Keratinocyte (primary cell): ENCODE results near the gene LEKR1. TPM values are rescaled to one million over a fixed set of nuclear protein-coding genes. Genes with fewer than 3 reads are reported as not detected.
A peak's percentile ranks its signal among the peaks of the same experiment; 100 is the strongest.

ENCODE experiments used
- DNase-seq: peaks from one replicate; pipeline ENCODE4 v3.0.0-alpha.2; 2011; ENCODE audit warnings: low read depth, missing footprints, low spot score
- FAIRE-seq: peaks from 2 replicates; lab custom pipeline; 2011; peaks lifted over from hg19 to GRCh38; lab: Jason Lieb, UNC
- H2AFZ ChIP-seq: 2 replicates; pipeline ENCODE4 v1.6.0; 2012; ENCODE audit warnings: low read length, control low read depth, inconsistent platforms; ENCODE audit not compliant: control insufficient read depth
- H3K27ac ChIP-seq: 2 replicates; pipeline ENCODE4 v1.5.1; 2011; ENCODE audit warnings: low read length; ENCODE audit not compliant: control insufficient read depth, insufficient read depth
- H3K27me3 ChIP-seq: 3 replicates; pipeline ENCODE4 v1.6.0; 2011; ENCODE audit warnings: low read length; ENCODE audit not compliant: control insufficient read depth, insufficient read depth; ENCODE audit errors: extremely low read depth
- H3K36me3 ChIP-seq, 2 experiments: 2 replicates in 1 of 2; 3 replicates in 1 of 2; pipeline ENCODE4 v1.5.1; 2011; ENCODE audit warnings: low read length in 2 of 2, mild to moderate bottlenecking in 1 of 2; ENCODE audit not compliant: control insufficient read depth in 2 of 2, insufficient read depth in 2 of 2; ENCODE audit errors: extremely low read depth in 1 of 2
- H3K4me1 ChIP-seq: 3 replicates; pipeline ENCODE4 v1.5.1; 2011; ENCODE audit warnings: low read length; ENCODE audit not compliant: control insufficient read depth, insufficient read depth; ENCODE audit errors: extremely low read depth
- H3K4me2 ChIP-seq: 3 replicates; pipeline ENCODE4 v1.6.0; 2011; ENCODE audit warnings: low read depth, low read length; ENCODE audit not compliant: control insufficient read depth, insufficient read depth; ENCODE audit errors: extremely low read depth
- H3K4me3 ChIP-seq, 3 experiments: fragments of 200-600 bp in 1 of 3; sonication (generic) in 1 of 3; 2 replicates in 2 of 3; 3 replicates in 1 of 3; pipeline ENCODE4 v1.5.1; 2011 to 2016; ENCODE audit warnings: low read length in 3 of 3, mild to moderate bottlenecking in 3 of 3, control low read depth in 2 of 3, inconsistent platforms in 1 of 3, low read depth in 1 of 3, mixed read lengths in 1 of 3, mixed run types in 1 of 3, moderate library complexity in 1 of 3; ENCODE audit not compliant: control insufficient read depth in 2 of 3, insufficient read depth in 2 of 3; ENCODE audit errors: extremely low read depth in 1 of 3
- H3K79me2 ChIP-seq: 2 replicates; pipeline ENCODE4 v1.6.0; 2012; ENCODE audit warnings: low read length; ENCODE audit not compliant: control insufficient read depth, insufficient read depth
- H3K9ac ChIP-seq: 3 replicates; pipeline ENCODE4 v1.6.0; 2011; ENCODE audit warnings: low read length; ENCODE audit not compliant: control insufficient read depth, insufficient read depth; ENCODE audit errors: extremely low read depth
- H3K9me1 ChIP-seq: 3 replicates; pipeline ENCODE4 v1.6.0; 2011; ENCODE audit warnings: low read length; ENCODE audit not compliant: control insufficient read depth, insufficient read depth; ENCODE audit errors: extremely low read depth
- H3K9me3 ChIP-seq: 2 replicates; pipeline ENCODE4 v1.5.1; 2012; ENCODE audit warnings: low read depth, low read length; ENCODE audit not compliant: control insufficient read depth
- H4K20me1 ChIP-seq: 3 replicates; pipeline ENCODE4 v1.6.0; 2011; ENCODE audit warnings: low read length; ENCODE audit not compliant: control insufficient read depth, insufficient read depth; ENCODE audit errors: extremely low read depth
- EZH2 ChIP-seq: IDR thresholded peaks from one replicate; pipeline ENCODE4 v1.6.1; 2012; ENCODE audit warnings: inconsistent platforms, mild to moderate bottlenecking, low read length, moderate library complexity
- dilution Hi-C: fragments of 300-500 bp; cut with MboI; formaldehyde crosslinking; loops from one replicate; pipeline ENCODE4 v1.7.0; 2020; ENCODE audit warnings: low sequenced_read_pairs; ENCODE audit not compliant: extremely low pct_ligation_motif_present
- polyA plus RNA-seq, 5 experiments: library from polyadenylated mRNA; depleted of rRNA in 3 of 5; stranded (reverse) in 3 of 5; stranded (forward) in 1 of 5; unstranded in 1 of 5; fragments of >200 nt; gene quantifications; 1 replicate in 1 of 5; 2 replicates in 3 of 5; 3 replicates in 1 of 5; pipeline versions ENCODE4 v1.2.1 to v1.2.3, GENCODE V29; 2011 to 2012; ENCODE audit warnings: missing spikeins in 2 of 5, low read depth in 1 of 5, low replicate concordance in 1 of 5
- TF ChIP-seq, protein P1 (sequence below), 3 experiments: IDR thresholded peaks in 1 of 3; conservative IDR thresholded peaks in 1 of 3; optimal IDR thresholded peaks in 1 of 3; 2 replicates in 2 of 3; 3 replicates in 1 of 3; pipeline versions ENCODE3 to v1.5.1; 2011; ENCODE audit warnings: low read length in 3 of 3, mild to moderate bottlenecking in 3 of 3, moderate library complexity in 2 of 3, control low read depth in 1 of 3, inconsistent platforms in 1 of 3; ENCODE audit not compliant: insufficient read depth in 2 of 3; ENCODE audit errors: extremely low read depth in 1 of 3

Gene LEKR1
- polyA plus RNA-seq, 1 donor (not counting 4 experiments of a cell fraction or from before 2014, with no cell fraction given) = 0.63 TPM

DNA sequence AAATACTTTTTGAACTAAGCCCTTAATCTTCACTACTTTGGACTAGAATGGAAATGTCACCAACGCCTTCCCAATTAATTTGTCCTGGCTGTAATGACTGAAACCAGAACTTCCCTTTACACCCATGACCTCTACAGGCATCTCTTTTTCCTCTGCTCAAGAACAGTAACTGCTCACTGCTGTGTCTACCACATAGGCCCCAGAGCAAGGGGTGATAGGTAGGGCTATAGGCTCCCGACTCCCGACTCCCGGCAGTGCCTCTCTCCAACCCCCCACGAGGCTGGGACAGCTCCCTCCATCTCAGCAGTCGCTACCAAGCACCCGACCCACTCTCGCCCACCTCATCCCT is 384 bp upstream of the LEKR1 start:
- H3K4me1 ChIP-seq = peaks cover 13% of the 10 kb centered on the region
- FAIRE-seq = no peak
- H3K9ac ChIP-seq = peak overlapping the region; percentile 93
- peak overlapping the region; percentile 92 for H3K27ac ChIP-seq
- DNase-seq = no peak
- no peaks in the 10 kb centered on the region for H3K9me3 ChIP-seq
- no peak for TF ChIP-seq EZH2
- TF ChIP-seq, protein P1, sequence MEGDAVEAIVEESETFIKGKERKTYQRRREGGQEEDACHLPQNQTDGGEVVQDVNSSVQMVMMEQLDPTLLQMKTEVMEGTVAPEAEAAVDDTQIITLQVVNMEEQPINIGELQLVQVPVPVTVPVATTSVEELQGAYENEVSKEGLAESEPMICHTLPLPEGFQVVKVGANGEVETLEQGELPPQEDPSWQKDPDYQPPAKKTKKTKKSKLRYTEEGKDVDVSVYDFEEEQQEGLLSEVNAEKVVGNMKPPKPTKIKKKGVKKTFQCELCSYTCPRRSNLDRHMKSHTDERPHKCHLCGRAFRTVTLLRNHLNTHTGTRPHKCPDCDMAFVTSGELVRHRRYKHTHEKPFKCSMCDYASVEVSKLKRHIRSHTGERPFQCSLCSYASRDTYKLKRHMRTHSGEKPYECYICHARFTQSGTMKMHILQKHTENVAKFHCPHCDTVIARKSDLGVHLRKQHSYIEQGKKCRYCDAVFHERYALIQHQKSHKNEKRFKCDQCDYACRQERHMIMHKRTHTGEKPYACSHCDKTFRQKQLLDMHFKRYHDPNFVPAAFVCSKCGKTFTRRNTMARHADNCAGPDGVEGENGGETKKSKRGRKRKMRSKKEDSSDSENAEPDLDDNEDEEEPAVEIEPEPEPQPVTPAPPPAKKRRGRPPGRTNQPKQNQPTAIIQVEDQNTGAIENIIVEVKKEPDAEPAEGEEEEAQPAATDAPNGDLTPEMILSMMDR (optimal IDR thresholded peaks at IDR 0.05 in 1 of 3, IDR thresholded peaks at IDR 0.05 in 1 of 3, conservative IDR thresholded peaks at IDR 0.05 in 1 of 3; ENCODE audit: extremely low read depth in 1 of 3, insufficient read depth in 2 of 3, low read length in 3 of 3) = no peak
- H2AFZ ChIP-seq = peak overlapping the region; percentile 74
- H3K9me1 ChIP-seq = no peaks in the 10 kb centered on the region
- no peaks in the 10 kb centered on the region for H4K20me1 ChIP-seq
- H3K79me2 ChIP-seq = no peaks in the 10 kb centered on the region
- H3K27me3 ChIP-seq = no peaks in the 10 kb centered on the region
- H3K4me3 ChIP-seq = peak overlapping the region; percentile 52 to 70 (median 64)
- dilution Hi-C loops = no loop called here
- no peaks in the 10 kb centered on the region for H3K36me3 ChIP-seq
- peak overlapping the region; percentile 76 for H3K4me2 ChIP-seq

DNA sequence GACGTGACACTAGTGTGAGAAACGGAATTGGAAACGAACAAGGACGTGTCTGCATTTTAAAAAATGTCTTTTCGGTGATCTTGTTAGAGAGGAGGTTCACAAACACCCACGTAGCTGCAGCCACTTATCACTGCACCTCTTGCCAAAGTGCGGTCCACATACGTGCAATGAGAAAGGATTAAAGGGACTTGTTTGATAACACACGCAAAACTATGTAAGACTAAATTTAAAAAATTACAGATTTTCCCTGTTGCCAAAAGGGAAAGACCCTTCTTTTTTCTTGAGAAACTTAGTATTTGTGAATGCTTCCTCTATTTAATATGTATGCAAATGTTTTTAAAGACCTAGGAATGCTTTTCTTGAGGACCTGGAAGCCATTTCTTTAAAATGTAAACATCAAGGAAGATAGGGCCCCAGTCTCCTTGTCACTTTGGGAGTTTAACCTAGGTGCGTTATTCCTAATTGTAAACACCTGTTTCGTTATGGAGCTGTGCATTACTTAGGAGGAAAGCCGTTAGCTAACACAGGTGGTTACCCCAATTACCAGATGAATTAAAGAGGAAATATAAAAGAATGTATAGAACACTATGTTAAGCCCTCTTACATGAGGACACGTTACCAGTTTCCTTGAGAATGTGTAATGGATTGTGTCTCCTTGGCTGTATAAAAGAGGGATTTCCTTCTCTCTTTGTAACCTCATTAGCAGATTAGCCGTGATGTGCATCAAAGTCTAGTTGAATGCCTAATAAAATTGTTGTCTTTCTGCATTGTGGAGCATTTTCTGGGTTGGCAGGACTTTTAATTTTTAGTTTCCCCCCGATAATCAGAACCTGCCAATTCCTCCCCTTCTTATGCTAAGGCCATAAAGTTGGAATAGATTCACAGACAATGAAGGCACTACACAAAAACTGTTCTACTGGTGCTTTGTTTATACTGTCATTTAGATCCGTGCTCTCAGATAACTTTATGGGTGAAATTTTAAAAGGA is 1.0 kb downstream of the LEKR1 start:
- no peaks in the 10 kb centered on the region for H3K27me3 ChIP-seq
- peak overlapping the region; percentile 92 for H3K27ac ChIP-seq
- no peak for FAIRE-seq
- dilution Hi-C loops = no loop called here
- H3K79me2 ChIP-seq = no peaks in the 10 kb centered on the region
- no peaks in the 10 kb centered on the region for H4K20me1 ChIP-seq
- H2AFZ ChIP-seq = peak overlapping the region; percentile 74
- no peaks in the 10 kb centered on the region for H3K9me1 ChIP-seq
- H3K4me2 ChIP-seq = peak overlapping the region; percentile 76
- H3K9me3 ChIP-seq = no peaks in the 10 kb centered on the region
- H3K9ac ChIP-seq = peak overlapping the region; percentile 93
- TF ChIP-seq EZH2 = no peak
- peaks cover 13% of the 10 kb centered on the region for H3K4me1 ChIP-seq
- peak overlapping the region; percentile 52 to 70 (median 64) for H3K4me3 ChIP-seq
- no peaks in the 10 kb centered on the region for H3K36me3 ChIP-seq
- DNase-seq = no peak
